Progenitor cell of endocrine pancreas (in vitro differentiated cells): Measurements from ENCODE around the gene ARHGAP25. TPM values are rescaled to one million over a fixed set of nuclear protein-coding genes. Genes with fewer than 3 reads are reported as not detected.

Experiments used
- DNase-seq: peaks from one replicate; pipeline ENCODE4 v3.0.0; 2021; ENCODE audit warnings: low spot score; ENCODE audit not compliant: unreplicated experiment
- H3K27ac Mint-ChIP-seq: 2 replicates; pipeline ENCODE4 v1.8.0; 2021; ENCODE audit warnings: mild to moderate bottlenecking, moderate library complexity, mixed read lengths
- H3K27me3 Mint-ChIP-seq: 2 replicates; pipeline ENCODE4 v1.8.0; 2021; ENCODE audit warnings: mixed read lengths
- H3K36me3 Mint-ChIP-seq: 2 replicates; pipeline ENCODE4 v1.8.0; 2022; ENCODE audit warnings: mixed read lengths; ENCODE audit not compliant: insufficient read depth
- H3K4me1 Mint-ChIP-seq: 2 replicates; pipeline ENCODE4 v1.8.0; 2021; ENCODE audit warnings: low read depth, mixed read lengths
- H3K4me3 Mint-ChIP-seq: 2 replicates; pipeline ENCODE4 v1.8.0; 2021; ENCODE audit warnings: low read depth, mild to moderate bottlenecking, moderate library complexity, mixed read lengths
- H3K9me3 Mint-ChIP-seq: 2 replicates; pipeline ENCODE4 v1.8.0; 2021; ENCODE audit warnings: low read depth, mixed read lengths
- CTCF ChIP-seq: fragments of 200-600 bp; sonication (generic); IDR thresholded peaks from one replicate; pipeline ENCODE4 v1.5.0; 2021; ENCODE audit warnings: antibody characterized with exemption, mild to moderate bottlenecking; ENCODE audit not compliant: unreplicated experiment
- total RNA-seq: library from RNA; stranded (reverse); gene quantifications from 2 replicates; pipeline ENCODE4 v1.2.1, GENCODE V29; 2021

ARHGAP25 gene
- total RNA-seq, 1 donor from 2014 or later, result 1.3 TPM

GRCh38 chr2:68770271-68771111, 35.9 kb downstream of the ARHGAP25 start:
- Mint-ChIP-seq H3K27me3 (peaks cover 13% of the 10 kb centered on the region), H3K4me1 (peaks cover 4% of the 10 kb centered on the region), H3K9me3 (no peaks in the 10 kb centered on the region), H3K36me3 (no peaks in the 10 kb centered on the region), H3K4me3 (no peak overlapping the region), H3K27ac (no peak overlapping the region)
- no peak for DNase-seq
- no peak for TF ChIP-seq CTCF

GRCh38 chr2:68771211-68771751, 36.7 kb downstream of the ARHGAP25 start:
- Mint-ChIP-seq H3K27me3 (peaks cover 17% of the 10 kb centered on the region), H3K9me3 (no peaks in the 10 kb centered on the region), H3K27ac (no peak overlapping the region), H3K4me1 (peaks cover 3% of the 10 kb centered on the region), H3K36me3 (no peaks in the 10 kb centered on the region), H3K4me3 (no peak overlapping the region)
- no peak for TF ChIP-seq CTCF
- DNase-seq, result no peak

- Mint-ChIP-seq H3K4me1 (peaks cover 5% of the 10 kb centered on the region), H3K36me3 (no peaks in the 10 kb centered on the region), H3K9me3 (no peaks in the 10 kb centered on the region), H3K27ac (no peak overlapping the region), H3K27me3 (peaks cover 17% of the 10 kb centered on the region), H3K4me3 (no peak overlapping the region)
- DNase-seq, result no peak
- TF ChIP-seq CTCF, result no peak
Measured at GRCh38 chr2:68772109-68772508, 37.5 kb downstream of the ARHGAP25 start.

GRCh38 chr2:68774569-68775271, 40.1 kb downstream of the ARHGAP25 start:
- Mint-ChIP-seq H3K4me1 (peaks cover 6% of the 10 kb centered on the region), H3K36me3 (no peaks in the 10 kb centered on the region), H3K27me3 (peaks cover 12% of the 10 kb centered on the region), H3K4me3 (no peak overlapping the region), H3K27ac (no peak overlapping the region), H3K9me3 (no peaks in the 10 kb centered on the region)
- TF ChIP-seq CTCF, result no peak
- no peak for DNase-seq

GRCh38 chr2:68775272-68775842, 40.7 kb downstream of the ARHGAP25 start:
- Mint-ChIP-seq H3K27me3 (peaks cover 10% of the 10 kb centered on the region), H3K4me1 (peaks cover 6% of the 10 kb centered on the region), H3K36me3 (no peaks in the 10 kb centered on the region), H3K27ac (no peak overlapping the region), H3K4me3 (no peak overlapping the region), H3K9me3 (no peaks in the 10 kb centered on the region)
- no peak for DNase-seq
- TF ChIP-seq CTCF, result no peak
